ENCODE data around the gene SLC6A17.
A peak's percentile ranks its signal among the peaks of the same experiment; 100 is the strongest.

The SLC6A17 gene

GRCh38 chr1:110176299-110176956 is 26.1 kb downstream of the SLC6A17 start:
- DNase-seq, result no peak

- no peak for DNase-seq
Observed at GRCh38 chr1:110177775-110178174, 27.5 kb downstream of the SLC6A17 start.

- no peak for DNase-seq
Observed at GRCh38 chr1:110183642-110184167, 33.4 kb downstream of the SLC6A17 start.

GRCh38 chr1:110184446-110184845 is 34.2 kb downstream of the SLC6A17 start:
- no peak for DNase-seq

GRCh38 chr1:110185181-110185580 is 34.9 kb downstream of the SLC6A17 start:
- DNase-seq, result no peak

GRCh38 chr1:110186558-110186957 is 36.3 kb downstream of the SLC6A17 start:
- no peak for DNase-seq

- no peak for DNase-seq
Observed at GRCh38 chr1:110187139-110187890, 37.0 kb downstream of the SLC6A17 start.

GRCh38 chr1:110188035-110188618 is 37.8 kb downstream of the SLC6A17 start:
- DNase-seq, result no peak

- no peak for DNase-seq
Observed at GRCh38 chr1:110189181-110189580, 38.9 kb downstream of the SLC6A17 start.

- DNase-seq, result no peak
Observed at GRCh38 chr1:110190282-110190929, 40.1 kb downstream of the SLC6A17 start.

- DNase-seq, result no peak
Observed at GRCh38 chr1:110192541-110192940, 42.2 kb downstream of the SLC6A17 start.

- no peak for DNase-seq
Observed at GRCh38 chr1:110195196-110195595, 44.9 kb downstream of the SLC6A17 start.

GRCh38 chr1:110196917-110197765 is 46.8 kb downstream of the SLC6A17 start:
- peak; percentile 80 for DNase-seq

GRCh38 chr1:110197905-110198629 is 47.8 kb downstream of the SLC6A17 start:
- no peak for DNase-seq

GRCh38 chr1:110198746-110199145 is 48.5 kb downstream of the SLC6A17 start:
- DNase-seq, result no peak

- no peak for DNase-seq
Observed at GRCh38 chr1:110200190-110200589, 49.9 kb downstream of the SLC6A17 start.

GRCh38 chr1:110200666-110201065 is 50.4 kb downstream of the SLC6A17 start:
- no peak for DNase-seq

GRCh38 chr1:110201157-110201825 is 51.0 kb downstream of the SLC6A17 start:
- no peak for DNase-seq

GRCh38 chr1:110203021-110203661 is 52.8 kb downstream of the SLC6A17 start:
- DNase-seq, result peak; percentile 86

- DNase-seq, result no peak
Observed at GRCh38 chr1:110205156-110205555, 54.9 kb downstream of the SLC6A17 start.
